Measurements from ENCODE around the gene DCAF12L1.

Gene DCAF12L1

DNA sequence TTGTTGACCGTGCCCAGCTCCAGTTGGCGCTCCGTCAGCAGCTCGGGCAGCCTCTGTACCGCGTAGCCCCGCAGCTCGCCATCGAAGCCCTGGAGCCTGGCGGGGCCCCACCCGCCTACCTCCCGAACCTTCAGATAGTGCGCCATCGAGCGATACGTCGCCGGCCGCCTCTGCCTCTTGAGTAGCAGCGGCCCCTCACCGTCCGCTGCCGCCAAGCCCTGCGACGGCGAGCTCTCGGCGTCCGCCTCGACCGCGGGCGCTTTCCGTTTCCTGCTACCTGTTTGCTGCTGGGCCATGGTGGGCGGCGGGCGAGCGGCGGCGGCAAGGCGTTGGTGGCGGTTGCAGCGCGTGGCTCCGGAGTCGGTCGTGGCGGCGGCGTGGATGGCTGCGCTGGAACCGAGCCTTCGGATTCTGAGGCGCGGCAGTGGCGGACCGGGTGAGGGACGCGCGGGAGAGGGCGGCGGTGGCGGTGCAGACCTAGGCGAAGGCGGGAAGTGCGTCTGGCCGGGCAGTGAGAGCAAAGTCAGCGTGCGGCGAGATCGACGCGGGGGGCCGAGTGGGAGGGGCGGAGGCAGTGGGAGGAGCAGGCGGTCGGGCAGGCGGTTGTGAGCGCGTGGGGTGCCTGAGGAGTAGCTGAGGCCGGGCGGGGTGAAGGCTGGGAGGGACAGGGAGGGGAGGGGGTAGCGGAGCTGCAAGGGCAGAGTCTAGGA is at the start of gene DCAF12L1:
Gene DCAF12L1 (minus strand): TSS at position 502 of the 710 bp plus-strand sequence. CDS start 206 bp downstream, at position 296.
- DNase-seq = no peak

DNA sequence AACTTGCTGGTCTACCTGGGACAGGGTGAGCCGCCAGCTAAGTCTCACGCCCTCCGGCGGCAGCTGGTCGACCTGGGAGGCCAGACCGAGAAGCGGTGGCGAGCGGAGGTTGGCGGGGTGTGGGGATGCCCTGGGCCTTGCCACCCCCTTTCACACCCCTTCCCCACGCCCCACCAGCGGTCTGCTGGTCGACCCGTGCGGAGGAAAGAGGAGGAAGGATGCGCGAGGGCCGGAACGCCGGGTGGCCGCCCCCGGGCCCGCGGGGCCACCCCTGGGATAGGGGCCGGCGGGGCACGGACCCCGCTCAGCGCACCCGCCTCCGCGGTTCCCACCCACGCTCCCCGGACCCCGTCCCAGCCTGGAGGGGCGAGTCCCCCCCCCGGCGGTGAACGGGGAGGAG is 28.3 kb upstream of the DCAF12L1 start:
- no peak for DNase-seq

DNA sequence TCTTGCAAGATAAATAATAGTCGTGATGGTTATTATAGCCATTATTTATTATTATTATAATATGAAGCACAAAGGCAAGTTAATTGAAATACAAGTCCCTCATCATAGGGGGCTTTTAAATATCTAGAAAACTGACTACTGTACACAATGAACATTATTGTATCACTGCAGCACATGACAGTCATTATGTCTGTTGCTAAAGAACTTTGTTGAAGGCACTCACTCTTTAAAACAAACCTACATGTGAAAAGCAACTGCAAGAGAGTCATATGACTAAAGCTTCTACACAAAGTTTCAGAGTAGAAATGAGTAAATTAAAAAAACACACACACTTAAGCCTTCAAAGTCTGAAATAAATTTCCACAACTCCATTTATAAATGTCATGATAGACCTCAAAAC is 23.3 kb upstream of the DCAF12L1 start:
- no peak for DNase-seq

GRCh38 chrX:126557151-126557550 is 4.5 kb upstream of the DCAF12L1 start:
- no peak for DNase-seq

- DNase-seq = no peak
Observed at GRCh38 chrX:126551725-126552312, 795 bp downstream of the DCAF12L1 start.

DNA sequence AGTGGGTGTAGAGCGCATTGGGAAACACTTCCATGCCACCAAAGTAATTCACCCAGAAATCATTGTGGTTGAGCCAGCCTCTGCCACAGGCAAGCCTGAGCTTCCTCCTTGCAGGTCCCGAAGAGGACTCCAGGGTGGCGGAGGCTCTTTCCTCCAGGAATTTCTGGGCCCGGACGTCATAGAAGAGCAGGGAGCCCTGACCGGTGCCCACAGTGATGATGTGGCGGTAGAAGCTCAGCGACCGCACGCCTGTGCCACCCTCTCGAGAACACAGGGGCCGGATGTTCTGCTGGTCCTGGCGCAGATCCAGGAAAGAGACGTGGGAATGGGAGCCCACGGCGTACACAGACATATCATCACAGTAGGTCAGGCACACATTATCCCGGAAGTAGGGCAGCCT is 1.3 kb downstream of the DCAF12L1 start:
- no peak for DNase-seq

DNA sequence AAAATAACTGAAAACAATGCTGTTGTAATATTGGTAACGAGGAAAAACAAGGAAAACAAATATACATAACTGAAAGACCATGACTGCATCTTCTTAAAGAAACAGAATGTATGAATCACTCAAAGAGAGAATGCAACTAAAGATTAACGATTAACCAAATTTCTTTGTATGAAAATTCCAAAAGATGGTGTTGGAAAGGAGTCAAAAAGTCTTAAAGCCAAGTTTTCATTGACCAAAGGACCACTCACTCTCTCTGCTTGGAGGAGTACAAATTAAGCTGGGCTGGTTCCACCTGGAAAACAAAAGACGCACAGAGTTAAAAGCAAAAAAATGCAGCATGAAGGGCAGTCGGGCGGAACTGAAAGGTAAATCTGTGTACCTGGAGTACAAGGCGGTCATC is 1.8 kb downstream of the DCAF12L1 start:
- DNase-seq = no peak

GRCh38 chrX:126509923-126510322 is 42.7 kb downstream of the DCAF12L1 start:
- DNase-seq = no peak

Measured in inflammatory macrophage treated with lipopolysaccharide for 4 hours (primary cell).